Transverse colon (tissue), 4 donors: Measurements from ENCODE around the gene SERPINA3.

Experiments
- EP300 ChIP-seq: sonication (generic); formaldehyde crosslinking; IDR thresholded peaks from one replicate; pipeline ENCODE4 v1.6.1; 2017; ENCODE audit warnings: antibody characterized with exemption, low read depth
- POLR2A ChIP-seq: fragments of 450-650 bp; IDR thresholded peaks from one replicate; pipeline ENCODE4 v1.6.1; 2016; ENCODE audit warnings: antibody characterized with exemption, mild to moderate bottlenecking, moderate library complexity
- POLR2AphosphoS5 ChIP-seq, 3 donors: sonication (generic); formaldehyde crosslinking; IDR thresholded peaks; one replicate each; pipeline ENCODE4 v1.6.1; 2016; ENCODE audit warnings: antibody characterized with exemption in 3 of 3
- TF ChIP-seq, protein P1 (sequence below), 5 experiments: fragments of 200-600 bp in 3 of 5; fragments of 450-650 bp in 2 of 5; sonication (generic) in 3 of 5; IDR thresholded peaks; 1 replicate in 2 of 5; 2 replicates in 3 of 5; pipeline ENCODE4 v1.5.1; 2016 to 2017; ENCODE audit warnings: antibody characterized with exemption in 5 of 5, inconsistent platforms in 3 of 5, mild to moderate bottlenecking in 2 of 5, moderate library complexity in 1 of 5

DNA sequence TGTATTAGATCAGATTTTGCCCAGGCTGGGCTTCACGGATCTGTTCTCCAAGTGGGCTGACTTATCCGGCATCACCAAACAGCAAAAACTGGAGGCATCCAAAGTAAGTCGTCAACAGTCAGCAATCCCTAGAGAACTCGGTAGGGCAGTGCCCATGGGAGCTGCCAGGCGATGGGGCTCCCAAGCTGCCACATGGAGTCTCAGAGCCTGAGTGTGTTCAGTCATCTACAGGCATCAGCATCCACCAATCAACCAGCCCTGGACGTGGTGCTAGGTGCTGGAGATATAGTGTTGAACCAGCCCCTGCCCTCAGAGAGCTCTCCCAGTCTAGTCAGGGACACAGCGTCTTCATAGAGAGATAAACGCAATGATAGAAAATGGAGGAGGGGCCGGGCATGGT lies 44.0 kb upstream of the SERPINA3 start:
- TF ChIP-seq, protein P1, sequence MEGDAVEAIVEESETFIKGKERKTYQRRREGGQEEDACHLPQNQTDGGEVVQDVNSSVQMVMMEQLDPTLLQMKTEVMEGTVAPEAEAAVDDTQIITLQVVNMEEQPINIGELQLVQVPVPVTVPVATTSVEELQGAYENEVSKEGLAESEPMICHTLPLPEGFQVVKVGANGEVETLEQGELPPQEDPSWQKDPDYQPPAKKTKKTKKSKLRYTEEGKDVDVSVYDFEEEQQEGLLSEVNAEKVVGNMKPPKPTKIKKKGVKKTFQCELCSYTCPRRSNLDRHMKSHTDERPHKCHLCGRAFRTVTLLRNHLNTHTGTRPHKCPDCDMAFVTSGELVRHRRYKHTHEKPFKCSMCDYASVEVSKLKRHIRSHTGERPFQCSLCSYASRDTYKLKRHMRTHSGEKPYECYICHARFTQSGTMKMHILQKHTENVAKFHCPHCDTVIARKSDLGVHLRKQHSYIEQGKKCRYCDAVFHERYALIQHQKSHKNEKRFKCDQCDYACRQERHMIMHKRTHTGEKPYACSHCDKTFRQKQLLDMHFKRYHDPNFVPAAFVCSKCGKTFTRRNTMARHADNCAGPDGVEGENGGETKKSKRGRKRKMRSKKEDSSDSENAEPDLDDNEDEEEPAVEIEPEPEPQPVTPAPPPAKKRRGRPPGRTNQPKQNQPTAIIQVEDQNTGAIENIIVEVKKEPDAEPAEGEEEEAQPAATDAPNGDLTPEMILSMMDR (IDR thresholded peaks at IDR 0.05), result no peak
- TF ChIP-seq POLR2AphosphoS5 (IDR thresholded peaks at IDR 0.05) (no peak), EP300 (no peak), POLR2A (no peak)
